ENCODE data around the gene CT45A10.
"Not testable (repeated sequence)": the region's sequence is repeated elsewhere in the genome, so short reads cannot be mapped to it uniquely, and the experiment has no call there.

DNA sequence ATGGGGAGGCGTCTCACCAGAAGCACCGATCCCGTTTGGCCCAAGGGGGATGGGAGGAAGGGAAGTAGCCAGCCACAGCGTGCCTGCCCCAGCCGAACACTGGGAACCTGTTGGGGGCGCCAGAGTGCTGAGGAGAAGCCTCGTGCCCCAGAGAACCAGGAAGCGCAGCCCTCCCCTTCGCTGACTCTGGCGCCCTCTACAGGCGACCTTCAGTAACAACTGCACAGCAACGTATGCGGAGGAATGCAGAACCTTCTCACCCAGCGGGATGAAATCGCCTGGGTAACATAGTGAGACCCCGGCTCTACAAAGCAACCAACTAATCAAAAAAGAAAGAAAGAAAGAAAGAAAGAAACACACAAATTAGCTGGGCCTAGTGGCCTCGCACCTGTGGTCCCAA, 38.8 kb downstream of the CT45A10 start, which contains the start of gene CT45A8:
- TF ChIP-seq CTCF, POLR2A (IDR thresholded peaks at IDR 0.05): not testable (repeated sequence)
